Parathyroid adenoma (tissue), 2 donors: Measurements from ENCODE around the gene SLC34A3.

Experiments used
- H2AFZ ChIP-seq: fragments of 300-600 bp; sonication (generic); one replicate; pipeline ENCODE4 v1.7.0; 2017; ENCODE audit warnings: antibody characterized with exemption, mild to moderate bottlenecking
- H3K27ac ChIP-seq: fragments of 300-600 bp; sonication (generic); one replicate; pipeline ENCODE4 v1.7.0; 2017
- H3K27me3 ChIP-seq: fragments of 300-600 bp; sonication (generic); one replicate; pipeline ENCODE4 v1.7.0; 2017; ENCODE audit warnings: low read length; ENCODE audit not compliant: control insufficient read depth, insufficient read depth
- H3K36me3 ChIP-seq: fragments of 300-600 bp; sonication (generic); one replicate; pipeline ENCODE4 v1.7.0; 2017; ENCODE audit warnings: low read length; ENCODE audit not compliant: control insufficient read depth, insufficient read depth
- H3K4me1 ChIP-seq: fragments of 300-600 bp; sonication (generic); one replicate; pipeline ENCODE4 v1.7.0; 2017; ENCODE audit warnings: control low read depth
- H3K4me2 ChIP-seq: fragments of 300-600 bp; sonication (generic); one replicate; pipeline ENCODE4 v1.7.0; 2017; ENCODE audit warnings: low read length
- H3K4me3 ChIP-seq: fragments of 300-600 bp; sonication (generic); one replicate; pipeline ENCODE4 v1.7.0; 2017; ENCODE audit warnings: low read depth, low read length
- H3K79me2 ChIP-seq: fragments of 300-600 bp; sonication (generic); one replicate; pipeline ENCODE4 v1.7.0; 2017; ENCODE audit warnings: control low read depth
- H3K9ac ChIP-seq: fragments of 300-600 bp; sonication (generic); one replicate; pipeline ENCODE4 v1.7.0; 2017; ENCODE audit warnings: mild to moderate bottlenecking
- H3K9me3 ChIP-seq: fragments of 300-600 bp; sonication (generic); one replicate; pipeline ENCODE4 v1.7.0; 2017; ENCODE audit warnings: low read length; ENCODE audit not compliant: control insufficient read depth
- TF ChIP-seq, protein P1 (sequence below): fragments of 300-600 bp; sonication (generic); IDR thresholded peaks from one replicate; pipeline ENCODE4 v1.7.0; 2017; ENCODE audit warnings: antibody characterized with exemption, mild to moderate bottlenecking
- donor health status: primary hyperparathyroidism.

The SLC34A3 gene

DNA sequence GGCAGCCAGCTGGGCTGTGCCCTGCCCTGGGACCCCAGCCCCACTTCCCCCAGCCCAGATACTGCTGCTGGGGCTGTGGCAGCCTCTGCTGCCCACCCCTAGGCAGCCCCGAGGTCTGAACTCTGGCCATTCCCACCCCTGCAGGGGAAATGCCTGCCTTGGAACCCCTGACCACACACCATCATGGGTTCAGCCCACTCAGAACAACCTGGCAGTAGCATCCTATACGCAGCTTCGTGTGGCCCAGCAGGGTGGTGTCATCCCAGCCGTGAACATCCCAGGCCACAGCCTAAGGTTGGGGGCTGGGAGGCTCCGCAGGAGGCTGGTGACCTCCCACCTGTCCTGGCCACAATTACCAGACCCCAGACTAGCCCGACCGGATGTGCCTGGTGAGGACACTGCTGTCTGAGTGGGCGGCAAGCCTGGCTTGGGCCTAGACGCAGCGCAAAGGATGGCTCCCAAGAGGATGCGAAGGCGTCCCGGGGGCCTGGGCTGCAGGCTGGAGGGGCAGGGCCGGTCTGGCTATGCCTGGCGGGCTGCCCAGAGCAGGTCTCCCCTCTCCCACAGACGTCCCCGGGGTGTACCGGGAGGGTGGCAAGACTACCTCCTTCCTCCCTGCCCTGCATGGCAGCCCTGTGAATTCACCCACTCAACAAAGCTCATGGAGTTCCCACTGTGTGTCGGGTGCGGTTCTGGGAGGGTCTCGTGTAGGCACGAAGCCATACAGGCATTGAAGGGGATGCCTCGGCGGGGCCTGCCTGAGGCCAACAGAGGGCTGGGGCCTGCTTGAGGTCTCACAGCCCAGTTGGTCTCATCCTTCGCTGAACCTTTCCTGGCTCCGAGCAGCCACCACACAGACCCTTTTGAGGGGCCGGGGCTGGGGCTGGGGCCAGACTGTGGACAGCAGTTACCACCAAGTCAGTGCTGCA, 1.5 kb upstream of the SLC34A3 start:
- Histone ChIP-seq H3K36me3 (no peaks in the 10 kb centered on the region), H3K4me2 (no peak overlapping the region), H3K27me3 (no peaks in the 10 kb centered on the region), H3K9ac (no peak overlapping the region), H3K4me3 (no peak overlapping the region), H3K27ac (no peak overlapping the region), H3K9me3 (no peaks in the 10 kb centered on the region), H3K79me2 (no peaks in the 10 kb centered on the region), H3K4me1 (peaks cover 5% of the 10 kb centered on the region), H2AFZ (no peak overlapping the region)
- TF ChIP-seq, protein P1, sequence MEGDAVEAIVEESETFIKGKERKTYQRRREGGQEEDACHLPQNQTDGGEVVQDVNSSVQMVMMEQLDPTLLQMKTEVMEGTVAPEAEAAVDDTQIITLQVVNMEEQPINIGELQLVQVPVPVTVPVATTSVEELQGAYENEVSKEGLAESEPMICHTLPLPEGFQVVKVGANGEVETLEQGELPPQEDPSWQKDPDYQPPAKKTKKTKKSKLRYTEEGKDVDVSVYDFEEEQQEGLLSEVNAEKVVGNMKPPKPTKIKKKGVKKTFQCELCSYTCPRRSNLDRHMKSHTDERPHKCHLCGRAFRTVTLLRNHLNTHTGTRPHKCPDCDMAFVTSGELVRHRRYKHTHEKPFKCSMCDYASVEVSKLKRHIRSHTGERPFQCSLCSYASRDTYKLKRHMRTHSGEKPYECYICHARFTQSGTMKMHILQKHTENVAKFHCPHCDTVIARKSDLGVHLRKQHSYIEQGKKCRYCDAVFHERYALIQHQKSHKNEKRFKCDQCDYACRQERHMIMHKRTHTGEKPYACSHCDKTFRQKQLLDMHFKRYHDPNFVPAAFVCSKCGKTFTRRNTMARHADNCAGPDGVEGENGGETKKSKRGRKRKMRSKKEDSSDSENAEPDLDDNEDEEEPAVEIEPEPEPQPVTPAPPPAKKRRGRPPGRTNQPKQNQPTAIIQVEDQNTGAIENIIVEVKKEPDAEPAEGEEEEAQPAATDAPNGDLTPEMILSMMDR, result no peak

DNA sequence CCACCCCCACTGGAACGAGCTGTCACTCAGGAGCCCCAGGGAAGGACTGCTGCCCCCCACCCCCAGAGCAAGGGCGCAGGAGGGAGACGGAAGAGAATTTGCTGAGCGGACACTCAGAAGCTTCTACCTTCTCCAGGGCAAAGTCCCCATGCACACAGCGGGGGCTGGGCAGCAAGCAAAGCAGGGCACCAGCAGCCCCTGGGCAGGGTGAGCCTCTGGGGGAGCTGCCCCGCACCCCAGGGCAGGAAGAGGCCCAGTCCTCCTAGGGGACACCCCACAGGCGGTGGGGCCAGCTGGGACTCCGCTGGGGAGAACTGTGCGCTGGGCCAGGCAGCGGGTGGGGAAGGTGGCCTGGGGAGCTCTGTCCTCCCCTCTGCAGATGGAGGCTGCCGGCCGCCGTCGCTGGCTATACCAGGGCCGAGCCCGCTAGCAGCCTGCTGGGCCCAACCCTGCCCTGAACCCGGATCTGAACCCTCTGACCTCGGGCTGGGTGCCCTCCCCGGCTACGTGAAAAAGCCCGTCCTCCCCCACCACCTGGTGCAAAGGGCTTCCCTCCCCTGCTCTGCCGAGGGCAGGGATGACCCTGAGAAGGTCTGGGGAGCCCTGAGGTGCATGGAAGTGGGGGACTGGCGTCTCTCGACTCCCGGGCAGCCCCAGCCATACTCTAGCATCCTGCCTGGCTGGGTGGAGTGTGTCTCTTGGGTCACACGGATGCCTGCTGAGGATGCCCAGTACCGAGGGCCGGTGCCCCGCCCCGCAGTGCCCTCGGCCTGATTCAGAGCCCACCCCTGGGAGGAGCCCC, 597 bp upstream of the SLC34A3 start:
- TF ChIP-seq, protein P1, result no peak
- Histone ChIP-seq H3K4me3 (no peak overlapping the region), H2AFZ (no peak overlapping the region), H3K4me2 (no peak overlapping the region), H3K79me2 (no peaks in the 10 kb centered on the region), H3K27me3 (no peaks in the 10 kb centered on the region), H3K9ac (no peak overlapping the region), H3K4me1 (peaks cover 5% of the 10 kb centered on the region), H3K36me3 (no peaks in the 10 kb centered on the region), H3K27ac (no peak overlapping the region), H3K9me3 (no peaks in the 10 kb centered on the region)

DNA sequence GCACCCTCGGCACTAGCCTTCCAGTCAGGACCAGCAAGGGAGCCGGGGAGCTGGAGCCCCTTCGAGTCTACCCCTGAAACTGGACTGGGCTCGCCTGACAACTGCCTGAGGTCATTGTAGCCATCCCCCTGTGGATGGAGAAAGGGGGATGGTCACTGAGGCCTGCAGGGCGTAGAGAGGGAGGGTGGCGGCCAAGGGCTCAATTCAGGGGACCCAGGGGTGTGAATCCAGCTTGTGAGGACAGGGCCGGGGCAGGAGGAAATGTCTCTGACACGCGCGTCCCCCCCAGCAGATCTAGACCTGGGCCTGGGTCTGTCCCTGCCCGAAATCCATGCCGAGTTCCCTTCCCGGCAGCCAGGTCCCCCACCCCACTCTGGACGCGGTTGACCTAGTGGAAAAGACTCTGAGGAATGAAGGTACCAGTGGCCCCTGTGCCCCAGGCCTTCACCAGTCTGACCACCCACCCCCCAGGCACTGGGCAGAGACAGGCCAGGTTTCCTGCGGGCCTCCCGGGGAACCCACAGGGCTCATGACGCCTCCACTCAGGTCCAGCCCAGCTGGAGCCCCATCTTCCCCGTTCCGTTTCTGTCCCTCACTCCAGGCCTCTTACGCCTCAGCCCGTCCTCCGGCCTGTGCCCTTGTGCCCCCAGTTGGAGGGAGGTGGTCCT, 805 bp downstream of the SLC34A3 start:
- Histone ChIP-seq H3K27ac (no peak overlapping the region), H3K79me2 (no peaks in the 10 kb centered on the region), H3K27me3 (no peaks in the 10 kb centered on the region), H3K4me3 (no peak overlapping the region), H3K9ac (no peak overlapping the region), H3K4me1 (peaks cover 9% of the 10 kb centered on the region), H3K9me3 (no peaks in the 10 kb centered on the region), H3K4me2 (no peak overlapping the region), H3K36me3 (no peaks in the 10 kb centered on the region), H2AFZ (no peak overlapping the region)
- TF ChIP-seq, protein P1, result no peak

DNA sequence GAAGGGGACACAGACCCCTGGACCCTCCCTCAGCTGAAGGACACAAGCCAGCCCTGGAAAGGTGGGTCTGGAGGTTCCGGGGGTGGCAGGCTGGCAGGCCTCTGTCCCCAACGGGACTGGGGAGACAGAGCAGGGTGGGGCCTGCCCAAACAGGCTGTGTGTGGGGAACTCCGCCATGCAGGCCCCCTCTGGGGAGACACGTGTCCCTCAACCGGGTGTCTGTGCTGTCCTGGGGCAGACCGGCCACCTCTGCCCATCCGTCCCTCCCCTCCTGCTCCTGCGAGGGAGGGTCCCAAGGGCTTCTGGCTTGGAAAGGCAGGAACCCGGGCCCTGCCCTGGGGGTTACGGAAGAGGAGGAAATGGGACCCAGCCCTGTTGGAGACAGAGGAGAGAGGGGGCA, 1.4 kb downstream of the SLC34A3 start:
- Histone ChIP-seq H2AFZ (no peak overlapping the region), H3K9me3 (no peaks in the 10 kb centered on the region), H3K27ac (no peak overlapping the region), H3K36me3 (no peaks in the 10 kb centered on the region), H3K4me2 (no peak overlapping the region), H3K4me1 (peaks cover 8% of the 10 kb centered on the region), H3K9ac (no peak overlapping the region), H3K27me3 (no peaks in the 10 kb centered on the region), H3K79me2 (no peaks in the 10 kb centered on the region), H3K4me3 (no peak overlapping the region)
- TF ChIP-seq, protein P1, result no peak
